ENCODE results near the gene NAT10. TPM values are rescaled to one million over a fixed set of nuclear protein-coding genes. Genes with fewer than 3 reads are reported as not detected.
A peak's percentile ranks its signal among the peaks of the same experiment; 100 is the strongest.
"Not testable (repeated sequence)": the region's sequence is repeated elsewhere in the genome, so short reads cannot be mapped to it uniquely, and the experiment has no call there.

NAT10 gene
- 79.8 TPM for total RNA-seq

DNA sequence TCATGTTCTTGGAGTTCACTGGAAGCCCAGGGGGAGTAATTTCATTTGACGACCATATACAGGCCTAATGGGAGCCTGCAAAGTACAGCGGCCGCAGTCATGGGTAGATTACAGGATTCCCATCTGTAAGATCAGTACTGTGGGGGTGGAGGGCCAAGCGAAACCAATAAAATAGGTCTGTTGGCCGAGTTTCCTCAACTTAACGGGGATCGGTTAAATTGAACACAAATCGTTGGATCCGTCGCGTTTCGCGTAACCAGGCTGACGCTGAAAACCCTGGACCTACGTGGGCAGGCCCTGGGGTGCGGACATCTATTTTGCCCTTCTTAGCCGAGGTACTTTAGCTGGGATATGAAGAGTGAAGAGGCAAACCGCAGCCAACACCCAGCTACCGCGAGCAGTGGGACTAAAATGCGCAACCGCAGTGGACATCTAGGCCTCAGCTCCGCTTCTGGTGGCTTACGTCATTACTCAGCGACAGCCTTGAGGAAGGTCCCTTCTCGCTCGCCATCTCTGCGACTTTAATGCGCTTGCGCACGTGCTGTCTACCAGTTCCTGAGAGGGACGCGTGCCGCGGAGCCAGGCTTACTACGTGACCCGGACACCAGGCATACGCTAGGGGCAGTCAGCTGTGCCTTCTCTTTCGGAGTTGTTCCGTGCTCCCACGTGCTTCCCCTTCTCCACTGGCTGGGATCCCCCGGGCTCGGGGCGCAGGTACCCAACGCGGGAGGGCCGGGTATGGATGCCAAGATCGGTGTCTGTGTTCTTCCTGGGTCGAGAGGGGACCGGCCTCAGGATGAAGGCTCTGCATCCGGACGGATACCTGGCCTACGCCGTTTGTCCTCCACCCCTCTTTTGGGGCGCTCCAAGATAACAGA, at the start of gene NAT10:
Gene NAT10 (plus strand): TSS at position 551 of the 878 bp plus-strand sequence. CDS start 2,597 bp downstream, outside the sequence.
- peak; percentile 97 for DNase-seq (ENCODE audit: low spot score)

DNA sequence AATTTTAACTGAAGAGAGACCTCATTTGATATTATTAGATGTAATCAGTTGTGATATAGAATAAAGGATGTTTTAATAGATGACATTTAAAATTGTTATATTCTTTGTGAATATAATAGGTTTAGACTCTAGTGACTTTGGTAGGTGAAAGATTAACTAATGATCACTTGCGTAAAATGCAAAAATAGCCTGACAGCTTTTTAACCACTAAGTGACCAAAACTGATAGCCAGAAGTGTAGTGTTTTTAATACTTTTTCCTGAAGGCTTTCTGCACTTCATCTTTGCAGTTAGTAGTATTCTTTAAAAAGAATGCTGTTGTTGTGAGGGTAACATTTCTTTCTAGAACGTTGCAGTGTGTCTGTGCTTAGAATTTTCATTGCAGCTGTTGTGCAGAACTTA, 48.8 kb upstream of the NAT10 start:
- DNase-seq (ENCODE audit: low spot score) = no peak

DNA sequence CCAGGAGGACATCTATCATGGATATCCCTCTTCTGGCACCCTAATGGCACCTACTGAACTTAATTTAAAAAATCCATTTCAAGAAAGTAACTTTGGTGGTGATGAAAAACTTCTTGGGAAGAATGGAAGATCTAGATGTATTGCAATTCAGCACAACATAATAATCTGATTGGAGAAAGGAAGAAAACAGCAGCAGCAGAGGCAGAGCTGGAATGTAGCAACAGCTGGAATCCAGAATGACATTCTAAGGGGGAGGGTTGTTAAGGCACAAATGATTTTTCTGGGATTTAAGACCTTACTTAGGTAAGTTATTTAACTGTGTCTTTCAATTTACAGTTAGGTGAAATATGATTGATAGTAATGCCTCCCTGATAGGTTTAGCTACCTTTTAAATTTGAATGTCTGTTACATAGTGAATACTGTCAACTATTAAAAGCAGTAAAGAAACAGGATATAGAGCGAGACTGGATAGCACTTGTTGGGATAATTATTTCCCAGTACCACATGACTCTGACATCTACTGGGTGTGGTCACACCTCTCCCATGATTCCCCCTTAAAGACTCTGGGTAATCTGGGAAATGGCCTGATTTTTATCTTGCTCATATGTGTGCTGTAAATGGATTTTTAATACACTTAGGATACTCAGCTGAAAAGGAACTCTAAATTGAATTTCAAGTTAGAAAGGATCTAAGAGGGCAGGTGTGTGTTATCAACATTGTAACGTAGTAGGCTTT, 42.2 kb upstream of the NAT10 start:
- no peak for DNase-seq (ENCODE audit: low spot score)

DNA sequence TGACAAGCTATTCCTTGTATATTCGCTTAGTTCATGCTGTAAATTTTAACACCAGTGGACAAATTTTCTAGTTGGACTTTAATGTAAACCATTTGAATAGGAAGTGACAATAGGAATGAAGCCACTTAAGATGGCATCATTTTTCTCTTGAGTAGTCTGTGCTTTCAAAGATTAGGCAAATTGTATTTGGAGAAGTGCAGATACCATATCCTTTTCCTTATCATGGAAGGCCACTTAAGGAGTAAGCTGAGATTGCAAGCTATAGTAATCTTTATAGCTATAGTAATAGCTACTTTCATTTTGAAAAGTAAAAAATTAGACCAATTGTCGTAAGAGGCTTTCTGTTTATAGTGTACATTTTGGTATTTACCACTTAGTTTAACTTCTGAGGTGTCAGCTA, 41.1 kb upstream of the NAT10 start:
- DNase-seq (ENCODE audit: low spot score) = no peak

DNA sequence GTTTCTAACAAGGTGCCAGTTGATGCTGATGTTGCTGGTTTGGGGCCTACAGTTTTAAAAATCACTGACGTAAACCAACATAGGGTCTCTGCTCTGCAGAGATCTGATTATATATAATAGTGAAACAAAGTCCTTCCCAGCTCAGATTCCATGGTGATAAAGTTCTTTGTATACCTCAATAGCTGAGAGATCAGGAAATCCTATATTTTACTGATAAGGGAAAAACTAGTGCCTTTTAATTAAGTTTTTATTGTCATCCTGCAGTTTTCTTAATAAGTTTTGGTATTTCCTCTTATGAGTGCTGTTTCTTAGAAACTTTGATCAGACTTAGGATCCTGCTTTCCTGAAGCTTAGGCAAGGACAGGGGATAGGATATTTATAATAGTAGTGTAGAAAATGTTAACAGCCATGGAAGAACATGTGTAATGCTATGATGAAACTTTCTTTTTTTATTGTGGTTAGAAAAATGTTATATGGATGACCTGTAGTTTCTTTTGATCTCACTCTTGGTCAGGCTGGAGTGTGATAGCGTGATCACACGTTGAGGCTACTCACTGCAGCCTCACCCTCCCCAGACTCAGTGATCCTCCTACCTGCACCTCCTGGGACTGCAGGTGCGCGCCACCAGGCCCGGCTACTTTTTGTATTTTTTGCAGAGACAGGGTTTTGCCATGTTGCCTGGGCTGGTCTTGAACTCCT, 39.8 kb upstream of the NAT10 start:
- DNase-seq (ENCODE audit: low spot score) = no peak

DNA sequence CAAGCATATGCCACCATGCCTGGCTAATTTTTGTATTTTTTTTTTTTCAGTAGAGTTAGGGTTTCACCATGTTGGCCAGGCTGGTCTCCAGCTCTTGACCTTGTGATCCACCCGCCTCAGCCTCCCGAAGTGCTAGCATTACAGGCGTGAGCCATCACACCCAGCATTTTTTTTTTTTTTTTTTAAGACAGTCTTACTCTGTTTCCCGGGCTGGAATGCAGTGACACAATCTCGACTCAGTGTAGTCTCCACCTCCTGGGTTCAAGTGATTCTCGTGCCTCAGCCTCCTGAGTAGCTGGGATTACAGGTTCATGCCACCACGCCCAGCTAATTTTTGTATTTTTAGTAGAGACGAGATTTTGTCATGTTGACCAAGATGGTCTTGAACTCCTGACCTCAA, 38.7 kb upstream of the NAT10 start:
- not testable (repeated sequence) for DNase-seq (ENCODE audit: low spot score)

DNA sequence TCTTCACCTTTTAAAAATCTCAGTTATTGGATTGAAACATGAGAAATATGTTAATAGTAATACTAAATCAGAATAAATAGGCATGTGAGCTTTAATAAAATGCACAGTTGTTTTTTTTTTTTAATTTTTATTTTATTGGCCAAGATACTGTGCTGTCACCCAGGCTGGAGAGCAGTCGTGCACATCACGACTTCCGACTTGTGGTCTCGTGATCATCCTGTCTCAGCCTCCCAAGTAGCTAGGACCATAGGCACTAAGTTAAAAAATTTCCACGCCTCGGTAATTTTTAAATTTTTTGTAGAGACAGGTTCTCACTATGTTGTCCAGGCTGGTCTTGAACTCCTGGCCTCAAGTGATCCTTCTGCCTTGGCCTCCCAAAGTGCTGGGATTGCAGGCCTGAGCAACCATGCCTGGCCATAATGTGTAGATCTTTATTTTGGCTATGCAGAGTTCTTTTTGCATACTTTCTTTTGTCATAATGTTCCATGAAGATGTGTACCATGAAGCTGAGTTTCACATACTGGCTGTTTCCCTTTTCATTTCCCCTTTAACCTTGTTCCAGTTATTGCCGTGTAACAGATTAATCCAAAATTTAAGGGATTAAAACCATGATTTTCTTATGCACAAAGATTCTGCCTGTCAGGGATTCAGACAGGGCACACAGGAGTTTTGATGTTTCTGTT, 37.9 kb upstream of the NAT10 start:
- no peak for DNase-seq (ENCODE audit: low spot score)

DNA sequence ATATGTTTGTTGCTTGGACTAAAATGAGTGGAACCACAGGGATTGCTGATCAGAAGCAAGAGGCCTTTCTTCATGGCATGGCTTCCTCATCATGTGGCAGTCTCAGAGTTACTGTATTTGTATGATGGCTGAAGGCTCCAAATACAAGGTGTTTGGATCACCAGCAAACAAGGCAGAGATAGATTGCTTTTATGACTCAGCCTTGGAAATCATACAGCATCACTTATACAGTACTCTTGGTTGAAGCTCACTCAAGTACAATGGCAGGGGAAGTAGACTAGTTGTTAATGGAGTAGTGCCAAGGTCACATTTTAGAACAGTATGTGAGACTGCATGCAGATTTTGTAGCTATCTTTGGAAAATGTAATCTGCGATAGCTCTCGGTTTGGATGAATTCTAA, 37.3 kb upstream of the NAT10 start:
- DNase-seq (ENCODE audit: low spot score) = no peak

DNA sequence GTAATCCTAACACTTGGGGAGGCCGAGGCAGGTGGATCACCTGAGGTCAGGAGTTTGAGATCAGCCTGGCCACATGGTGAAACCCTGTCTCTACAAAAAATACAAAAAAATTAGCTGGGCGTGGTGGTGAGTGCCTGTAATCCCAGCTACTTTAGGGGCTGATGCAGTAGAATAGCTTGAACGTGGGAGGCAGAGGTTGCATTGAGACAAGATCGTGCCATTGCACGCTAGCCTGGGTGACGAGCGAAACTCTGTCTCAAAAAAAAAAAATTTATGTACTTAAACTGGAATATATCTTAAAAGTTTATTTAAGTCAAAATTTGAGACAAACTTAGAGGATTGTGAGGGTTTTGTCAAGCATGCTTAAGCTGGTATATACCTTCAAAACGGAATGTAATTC, 34.1 kb upstream of the NAT10 start:
- not testable (repeated sequence) for DNase-seq (ENCODE audit: low spot score)

DNA sequence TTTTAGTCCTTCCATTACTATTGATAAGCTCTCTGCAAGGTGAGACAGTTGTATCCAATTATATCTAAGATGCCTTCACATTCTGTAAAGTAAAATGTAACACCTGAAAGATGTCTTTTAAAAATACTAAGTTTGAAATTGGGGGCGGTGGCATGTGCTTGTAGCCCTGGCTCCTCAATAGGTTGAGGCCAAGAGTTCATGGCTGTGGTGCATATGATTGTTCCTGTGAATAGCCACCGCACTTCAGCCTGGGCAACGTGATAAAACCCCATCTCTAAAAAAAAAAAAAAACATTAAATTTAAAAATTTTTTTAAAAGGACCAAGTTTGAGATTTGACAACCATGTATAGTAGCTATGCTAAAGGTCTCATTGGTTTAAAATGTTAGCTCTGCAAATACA, 33.4 kb upstream of the NAT10 start:
- no peak for DNase-seq (ENCODE audit: low spot score)

DNA sequence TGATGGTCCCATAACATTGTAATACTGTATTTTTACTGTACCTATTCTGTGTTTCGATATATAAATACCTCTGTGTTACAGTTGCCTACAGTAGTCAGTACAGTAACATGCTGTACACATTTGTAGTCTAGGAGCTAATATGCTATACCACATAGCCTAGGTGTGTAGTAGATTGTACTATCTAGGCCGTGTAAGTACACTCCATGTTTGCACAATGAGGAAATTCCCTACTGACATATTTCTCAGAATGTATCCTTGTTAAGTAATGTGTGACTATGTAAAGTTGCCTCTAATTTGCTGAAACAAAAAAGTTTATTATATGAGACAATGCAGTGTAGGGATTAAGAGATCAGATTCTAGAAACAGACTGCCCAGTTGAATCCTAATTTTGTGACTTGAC, 32.6 kb upstream of the NAT10 start:
- DNase-seq (ENCODE audit: low spot score) = no peak

DNA sequence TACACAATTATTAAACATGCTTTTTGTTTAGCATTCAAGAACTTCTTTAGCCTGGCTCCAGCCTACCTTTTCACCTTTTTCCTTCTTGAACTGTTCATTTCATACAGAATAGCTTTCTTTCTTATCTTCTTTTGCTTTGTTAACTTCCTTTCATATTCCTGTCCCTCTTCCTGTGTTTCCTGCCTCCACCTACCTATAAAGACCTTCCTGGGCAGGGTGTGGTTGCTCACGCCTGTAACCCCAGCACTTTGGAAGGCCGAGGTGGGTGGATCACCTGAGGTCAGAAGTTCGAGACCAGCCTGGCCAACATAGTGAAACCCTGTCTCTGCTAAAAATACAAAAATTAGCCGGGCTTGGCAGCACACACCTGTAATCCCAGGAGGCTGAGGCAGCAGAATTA, 31.0 kb upstream of the NAT10 start:
- no peak for DNase-seq (ENCODE audit: low spot score)

DNA sequence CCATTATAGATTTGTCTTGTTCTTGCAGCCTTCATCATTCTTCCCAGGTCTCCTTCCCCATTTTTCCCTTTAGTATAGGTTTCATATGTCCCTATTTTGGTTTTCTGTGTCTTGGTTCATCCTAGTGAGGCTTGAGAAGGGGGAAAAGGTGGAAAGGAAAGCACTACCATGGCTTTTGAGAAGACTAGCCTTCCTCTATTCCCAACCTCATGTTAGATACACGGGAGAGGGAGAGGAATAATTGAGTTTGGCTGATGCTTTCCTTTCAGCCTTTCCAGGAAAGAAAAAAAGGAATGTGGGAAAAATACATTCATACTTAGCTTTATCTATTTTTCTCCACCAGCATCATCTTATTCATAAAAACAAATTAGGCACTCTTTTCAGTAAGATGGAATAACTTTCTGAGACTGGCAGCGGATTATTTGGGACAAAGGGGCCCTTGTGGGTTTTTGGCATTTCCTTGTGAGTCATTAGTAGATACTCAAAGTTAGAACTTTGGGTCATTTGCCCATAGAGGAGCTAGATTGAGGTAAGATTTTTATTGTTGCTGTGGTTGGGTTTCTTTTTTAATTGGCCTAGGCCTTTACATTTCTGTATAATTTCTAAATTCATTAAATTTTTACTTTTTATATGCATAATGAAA, 30.1 kb upstream of the NAT10 start:
- no peak for DNase-seq (ENCODE audit: low spot score)

DNA sequence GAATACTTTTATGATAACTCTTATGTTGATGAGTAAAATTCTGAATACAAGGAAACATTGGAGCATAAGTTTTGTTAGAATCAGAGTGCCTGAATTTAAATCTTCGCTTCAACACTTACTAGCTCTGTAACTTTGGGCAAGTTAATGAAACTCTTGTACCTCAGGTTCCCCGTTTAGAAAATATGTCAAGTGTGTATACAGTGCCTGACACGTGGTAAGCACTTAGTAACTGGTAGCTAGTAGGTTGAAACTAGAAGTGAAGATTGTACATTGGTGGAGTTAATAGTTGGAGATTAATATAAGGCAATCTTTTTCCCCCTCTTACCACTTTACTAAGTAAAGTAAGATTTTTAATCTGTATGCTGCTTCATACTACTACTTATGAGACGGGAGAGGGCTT, 24.8 kb upstream of the NAT10 start:
- DNase-seq (ENCODE audit: low spot score) = no peak

DNA sequence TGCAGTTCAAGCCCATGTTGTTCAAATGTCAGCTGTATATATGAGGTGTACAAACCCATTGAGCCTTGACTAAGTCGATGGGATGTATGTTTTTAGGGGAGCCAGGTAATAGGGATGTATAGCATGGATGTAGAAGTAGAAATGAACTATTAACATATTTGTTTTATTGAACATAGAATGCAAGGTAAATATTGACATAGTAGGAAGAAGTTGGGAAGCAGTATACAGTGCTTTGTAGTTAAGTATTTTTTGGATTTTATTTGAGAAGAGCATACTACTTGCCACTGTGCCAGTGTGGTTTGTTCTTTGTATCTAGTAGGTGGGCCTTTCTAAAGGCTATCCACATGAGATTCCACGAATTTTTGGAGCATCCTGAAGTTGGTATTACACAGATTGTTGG, 20.8 kb upstream of the NAT10 start:
- no peak for DNase-seq (ENCODE audit: low spot score)

DNA sequence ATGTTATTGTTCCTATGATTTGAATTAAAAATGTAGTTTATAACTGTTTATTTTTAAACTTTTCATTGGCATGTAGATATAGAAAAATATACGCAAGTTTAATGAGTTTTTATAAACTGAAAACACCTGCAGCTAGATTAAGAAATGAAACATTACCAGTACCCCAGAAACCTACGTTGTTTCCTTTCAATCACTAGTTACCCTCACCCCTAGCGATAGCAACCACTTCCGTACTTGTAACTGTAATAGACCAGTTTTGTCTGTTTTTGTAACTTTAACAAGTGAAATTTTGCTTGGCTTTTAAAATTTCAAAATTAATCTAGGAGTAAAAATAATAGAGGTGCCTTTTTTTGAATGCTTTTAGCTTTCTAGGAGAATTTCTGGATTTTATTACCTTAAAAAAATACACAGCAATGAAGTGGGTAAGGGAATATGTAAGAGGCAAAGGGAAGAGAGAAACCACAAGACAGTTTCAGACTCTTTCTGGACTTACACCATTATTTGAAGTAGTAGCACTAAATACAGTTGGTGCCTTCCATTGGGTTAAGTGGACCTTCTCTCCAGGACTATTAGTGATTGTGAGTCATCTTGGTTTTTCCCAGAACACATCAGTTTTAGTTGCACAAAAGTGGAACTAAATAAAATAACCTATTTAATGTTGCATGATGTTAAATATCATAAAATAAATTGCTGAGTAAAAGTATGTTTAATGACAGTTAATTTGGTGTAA, 18.7 kb upstream of the NAT10 start:
- no peak for DNase-seq (ENCODE audit: low spot score)

DNA sequence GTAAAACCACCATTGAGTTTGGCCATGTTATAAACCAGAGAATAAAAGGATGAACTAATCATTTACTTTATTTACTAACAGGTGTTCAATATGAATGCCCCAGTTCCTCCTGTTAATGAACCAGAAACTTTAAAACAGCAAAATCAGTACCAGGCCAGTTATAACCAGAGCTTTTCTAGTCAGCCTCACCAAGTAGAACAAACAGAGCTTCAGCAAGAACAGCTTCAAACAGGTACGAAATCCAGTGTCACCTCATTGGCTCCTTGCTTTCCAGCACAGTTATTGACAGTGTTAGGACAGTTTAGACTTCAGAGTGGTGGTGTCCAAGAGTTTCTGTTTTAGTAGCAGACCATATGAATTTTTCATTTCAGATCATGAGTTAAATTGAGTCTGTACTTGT, 13.6 kb upstream of the NAT10 start:
- no peak for DNase-seq (ENCODE audit: low spot score)

DNA sequence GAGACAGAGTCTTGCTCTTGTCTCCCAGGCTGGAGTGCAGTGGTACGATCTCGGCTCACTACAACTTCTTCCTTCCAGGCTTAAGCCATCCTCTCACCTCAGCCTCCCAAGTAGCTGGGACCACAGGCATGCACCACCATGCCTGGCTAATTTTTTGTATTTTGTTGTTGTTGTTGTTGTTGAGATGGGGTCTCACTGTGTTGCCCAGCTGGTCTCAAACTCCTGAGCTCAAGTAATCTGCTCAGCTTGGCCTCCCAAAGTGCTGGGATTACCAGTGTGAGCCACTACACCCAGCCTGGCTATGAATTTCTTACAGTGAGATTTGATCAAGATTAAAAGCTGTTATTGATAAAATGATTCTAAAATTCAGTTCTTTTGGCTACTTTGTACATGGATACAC, 10.5 kb upstream of the NAT10 start:
- not testable (repeated sequence) for DNase-seq (ENCODE audit: low spot score)

DNA sequence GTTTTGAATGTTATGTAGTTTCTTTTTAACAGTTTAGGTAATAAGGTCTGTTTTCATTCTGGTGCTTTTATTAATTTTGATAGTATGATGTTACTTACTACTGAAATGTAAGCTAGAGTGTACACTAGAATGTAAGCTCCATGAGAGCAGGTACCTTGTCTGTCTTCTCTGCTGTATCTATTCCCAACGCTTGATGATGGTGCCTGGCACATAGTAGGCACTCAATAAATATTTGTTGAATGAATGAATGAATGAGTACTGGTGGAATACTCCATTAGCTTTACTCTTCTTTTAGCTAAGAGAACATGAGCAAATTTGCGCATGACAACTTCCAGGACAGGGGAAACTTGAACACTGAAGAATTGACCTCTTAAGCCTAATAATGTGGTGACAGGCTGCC, 6.6 kb upstream of the NAT10 start:
- no peak for DNase-seq (ENCODE audit: low spot score)

DNA sequence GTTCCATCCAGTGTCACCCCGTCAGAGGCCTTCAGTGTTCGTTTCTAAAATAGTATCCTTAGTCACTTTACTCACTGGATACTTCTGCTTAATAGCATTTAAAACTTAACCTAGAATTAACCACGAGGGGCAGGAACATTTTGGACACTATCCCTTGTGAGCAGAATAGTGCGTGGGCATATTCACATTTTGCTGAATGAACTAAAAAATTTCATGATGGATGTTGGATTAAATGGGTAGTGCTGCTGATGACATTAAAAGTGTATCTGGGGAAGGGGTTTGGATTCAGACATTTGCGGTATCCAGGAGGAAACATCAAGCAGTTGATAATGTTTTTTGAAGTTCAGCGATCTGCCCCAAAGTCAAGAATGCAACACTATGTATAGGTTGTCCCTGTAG, 750 bp upstream of the NAT10 start:
- no peak for DNase-seq (ENCODE audit: low spot score)
